Prostate gland (tissue), 2 donors: Measurements from ENCODE around the gene EXD3. TPM values are rescaled to one million over a fixed set of nuclear protein-coding genes. Genes with fewer than 3 reads are reported as not detected.

ENCODE experiments used
- DNase-seq: peaks from one replicate; pipeline ENCODE4 v3.0.0-alpha.2; 2019; ENCODE audit warnings: low spot score
- H3K27ac ChIP-seq, 2 donors: fragments of 200-600 bp; sonication (generic); 2 replicates each; pipeline ENCODE4 v1.5.1; 2017 to 2019
- H3K27me3 ChIP-seq: fragments of 200-600 bp; sonication (generic); replicated peaks from 2 replicates; pipeline ENCODE4 v1.5.1; 2019; ENCODE audit not compliant: insufficient read depth
- H3K36me3 ChIP-seq, 2 donors: fragments of 200-600 bp; sonication (generic); 1 replicate in 1 of 2; 2 replicates in 1 of 2; pipeline versions ENCODE4 v1.5.1 to v1.8.1; 2017 to 2019
- H3K4me1 ChIP-seq: fragments of 200-600 bp; sonication (generic); replicated peaks from 2 replicates; pipeline ENCODE4 v1.5.1; 2019
- H3K4me3 ChIP-seq, 2 donors: fragments of 200-600 bp; sonication (generic); 2 replicates each; pipeline ENCODE4 v1.5.1; 2017 to 2019
- H3K9me3 ChIP-seq: fragments of 200-600 bp; sonication (generic); 2 replicates; pipeline ENCODE4 v1.5.1; 2017
- POLR2A ChIP-seq: fragments of 450-650 bp; IDR thresholded peaks from one replicate; pipeline ENCODE4 v1.6.1; 2016; ENCODE audit warnings: antibody characterized with exemption, mild to moderate bottlenecking
- POLR2AphosphoS5 ChIP-seq: sonication (generic); formaldehyde crosslinking; IDR thresholded peaks from one replicate; pipeline ENCODE4 v1.6.1; 2017; ENCODE audit warnings: antibody characterized with exemption
- WGBS: methylation state at CpG from one replicate; pipeline ENCODE4 v1.1.5; 2018; 5-methylcytosine and 5-hydroxymethylcytosine counted together
- intact Hi-C: fragments of 100-400 bp; cut with DNase I; formaldehyde crosslinking; loops from one replicate; pipeline ENCODE4 v1.14.2; 2022
- total RNA-seq, 2 donors: library from RNA; depleted of rRNA; stranded (reverse); fragments of >200 nt; gene quantifications; one replicate each; pipeline ENCODE4 v1.1.0, GENCODE V29; 2016
- TF ChIP-seq, protein P1 (sequence below), 4 experiments: fragments of 200-600 bp in 2 of 4; fragments of 450-650 bp in 2 of 4; sonication (generic) in 2 of 4; IDR thresholded peaks; 1 replicate in 3 of 4; 2 replicates in 1 of 4; pipeline ENCODE4 v1.5.1; 2016 to 2019; ENCODE audit warnings: antibody characterized with exemption in 4 of 4, mild to moderate bottlenecking in 2 of 4, moderate library complexity in 2 of 4

The EXD3 gene
- total RNA-seq, 2 donors from 2014 or later = 32.6 to 44.8 TPM

DNA sequence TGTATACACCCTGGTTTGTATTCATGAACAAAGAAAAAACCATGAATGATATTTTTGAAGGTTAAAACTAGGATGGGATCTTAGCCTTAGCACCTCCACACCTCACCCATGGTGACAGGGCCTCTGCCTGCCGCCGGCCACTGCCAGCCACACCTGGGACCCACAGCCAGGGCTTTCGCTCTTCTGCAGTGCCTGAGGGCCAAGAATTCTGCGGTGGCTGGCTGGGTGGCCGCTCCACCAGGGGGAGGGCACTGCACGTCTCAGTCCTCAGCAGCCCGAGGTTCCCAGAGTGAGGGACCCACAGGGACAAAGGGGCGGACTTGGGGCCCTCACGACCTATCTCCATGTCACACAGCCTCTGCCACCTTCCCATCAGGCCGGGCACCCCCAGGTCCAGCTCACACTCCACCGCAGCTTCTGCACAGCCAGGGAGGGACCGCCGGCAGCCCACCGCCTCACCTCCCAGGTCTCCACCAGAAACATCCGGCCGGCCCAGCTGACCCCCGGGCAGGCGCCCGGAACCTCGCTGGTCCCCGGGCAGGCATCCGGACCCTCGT is 6.9 kb downstream of the EXD3 start:
- no peaks in the 10 kb centered on the region for H3K36me3 ChIP-seq
- H3K27me3 ChIP-seq = no peaks in the 10 kb centered on the region
- 93% methylated on average over 23 of the region's 23 CpGs for WGBS
- intact Hi-C loops = no loop called here
- no peak overlapping the region for H3K27ac ChIP-seq
- H3K4me3 ChIP-seq = no peak overlapping the region
- no peaks in the 10 kb centered on the region for H3K4me1 ChIP-seq
- no peak for DNase-seq
- TF ChIP-seq, protein P1, sequence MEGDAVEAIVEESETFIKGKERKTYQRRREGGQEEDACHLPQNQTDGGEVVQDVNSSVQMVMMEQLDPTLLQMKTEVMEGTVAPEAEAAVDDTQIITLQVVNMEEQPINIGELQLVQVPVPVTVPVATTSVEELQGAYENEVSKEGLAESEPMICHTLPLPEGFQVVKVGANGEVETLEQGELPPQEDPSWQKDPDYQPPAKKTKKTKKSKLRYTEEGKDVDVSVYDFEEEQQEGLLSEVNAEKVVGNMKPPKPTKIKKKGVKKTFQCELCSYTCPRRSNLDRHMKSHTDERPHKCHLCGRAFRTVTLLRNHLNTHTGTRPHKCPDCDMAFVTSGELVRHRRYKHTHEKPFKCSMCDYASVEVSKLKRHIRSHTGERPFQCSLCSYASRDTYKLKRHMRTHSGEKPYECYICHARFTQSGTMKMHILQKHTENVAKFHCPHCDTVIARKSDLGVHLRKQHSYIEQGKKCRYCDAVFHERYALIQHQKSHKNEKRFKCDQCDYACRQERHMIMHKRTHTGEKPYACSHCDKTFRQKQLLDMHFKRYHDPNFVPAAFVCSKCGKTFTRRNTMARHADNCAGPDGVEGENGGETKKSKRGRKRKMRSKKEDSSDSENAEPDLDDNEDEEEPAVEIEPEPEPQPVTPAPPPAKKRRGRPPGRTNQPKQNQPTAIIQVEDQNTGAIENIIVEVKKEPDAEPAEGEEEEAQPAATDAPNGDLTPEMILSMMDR (IDR thresholded peaks at IDR 0.05) = no peak
- TF ChIP-seq POLR2AphosphoS5 = no peak
- no peak for TF ChIP-seq POLR2A
- no peaks in the 10 kb centered on the region for H3K9me3 ChIP-seq

DNA sequence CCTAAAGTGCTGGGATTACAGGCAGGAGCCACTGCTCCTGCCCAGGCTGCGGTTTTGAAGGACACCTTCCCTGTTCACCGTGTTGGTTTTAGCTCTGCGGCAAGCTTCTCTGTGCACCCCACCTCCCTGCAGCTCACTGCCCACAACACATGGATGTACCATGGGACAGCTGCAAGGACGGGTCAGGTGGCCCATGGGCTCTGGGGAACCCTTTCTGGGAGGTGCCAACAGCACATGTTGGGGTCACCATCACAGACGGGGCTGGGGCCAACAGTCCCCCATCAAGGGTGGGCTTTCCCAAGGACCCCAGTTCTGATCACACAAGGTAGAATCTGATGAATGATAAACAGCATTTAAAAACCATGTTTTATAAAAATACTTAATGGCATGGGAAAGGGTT is 7.5 kb downstream of the EXD3 start:
- intact Hi-C loops = no loop called here
- H3K36me3 ChIP-seq = no peaks in the 10 kb centered on the region
- H3K4me3 ChIP-seq = no peak overlapping the region
- TF ChIP-seq POLR2AphosphoS5 (no peak), POLR2A (no peak)
- TF ChIP-seq, protein P1 (IDR thresholded peaks at IDR 0.05) = no peak
- WGBS = 94% methylated on average over 5 of the region's 5 CpGs
- H3K9me3 ChIP-seq = no peaks in the 10 kb centered on the region
- no peaks in the 10 kb centered on the region for H3K4me1 ChIP-seq
- no peak for DNase-seq
- no peaks in the 10 kb centered on the region for H3K27me3 ChIP-seq
- H3K27ac ChIP-seq = no peak overlapping the region

DNA sequence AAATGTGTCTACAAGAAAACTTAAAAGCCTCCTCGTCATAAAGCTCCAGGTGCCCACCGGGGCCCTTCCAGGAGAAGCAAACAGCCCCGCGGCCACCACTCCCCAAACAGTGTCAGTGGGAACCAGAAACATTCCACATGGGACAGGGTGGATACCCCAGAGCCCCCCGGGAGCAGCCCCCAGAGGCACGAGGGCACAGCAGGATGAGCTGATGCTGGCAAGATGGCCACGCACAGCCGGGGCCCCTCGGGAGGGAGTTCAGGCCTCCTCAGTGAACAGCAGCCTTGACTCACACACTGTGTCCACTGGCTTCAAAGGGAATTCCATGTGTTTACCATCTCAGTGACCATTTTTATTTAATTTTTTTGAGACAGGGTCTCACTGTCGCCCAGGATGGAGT is 10.5 kb downstream of the EXD3 start:
- H3K27me3 ChIP-seq = no peaks in the 10 kb centered on the region
- 79% methylated on average over 10 of the region's 10 CpGs for WGBS
- DNase-seq = no peak
- no peaks in the 10 kb centered on the region for H3K9me3 ChIP-seq
- intact Hi-C loops = no loop called here
- no peak overlapping the region for H3K4me3 ChIP-seq
- no peak overlapping the region for H3K27ac ChIP-seq
- no peaks in the 10 kb centered on the region for H3K36me3 ChIP-seq
- H3K4me1 ChIP-seq = no peaks in the 10 kb centered on the region
- TF ChIP-seq, protein P1 (IDR thresholded peaks at IDR 0.05) = no peak

DNA sequence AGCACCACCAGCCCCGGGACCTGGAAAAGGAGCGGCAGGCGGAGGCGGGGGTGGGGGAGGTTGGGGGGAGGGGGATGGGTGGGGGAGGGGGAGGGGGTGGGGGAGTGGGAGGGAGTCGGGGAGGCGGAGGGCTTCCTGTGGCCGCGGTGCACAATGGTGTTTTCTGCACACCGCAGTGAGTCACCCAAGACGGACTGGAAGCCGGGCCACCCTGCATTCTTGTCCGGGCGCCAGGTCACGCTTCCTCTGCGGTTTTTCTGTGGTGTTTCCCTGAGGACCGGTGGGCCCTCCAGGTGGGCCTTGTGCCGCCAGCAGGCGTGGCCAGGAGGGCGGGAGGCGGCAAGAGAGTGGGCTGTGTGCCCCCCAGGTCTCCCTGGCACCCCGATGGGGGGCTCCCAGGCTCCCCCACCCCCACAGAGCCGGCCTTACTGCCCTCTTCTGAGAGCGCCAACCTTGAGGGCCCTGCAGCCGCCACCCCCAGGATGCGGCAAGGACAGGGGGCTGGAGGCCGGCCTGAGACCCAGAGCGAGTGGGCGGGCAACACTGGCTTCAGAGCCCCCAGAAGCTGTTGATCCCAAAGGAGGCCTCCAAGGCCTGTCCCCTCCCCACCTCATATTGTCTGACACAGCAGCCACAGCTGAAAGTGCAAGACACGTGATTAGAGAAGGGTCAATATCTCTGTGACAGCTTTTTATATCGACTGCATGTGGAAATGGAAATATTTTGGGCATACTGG is 11.1 kb downstream of the EXD3 start:
- 29% methylated on average over 30 of the region's 30 CpGs for WGBS

More for the DNA sequence above, 11.1 kb downstream of the EXD3 start:
- DNase-seq = peak; percentile 75
- Histone ChIP-seq H3K36me3 (no peaks in the 10 kb centered on the region), H3K4me3 (no peak overlapping the region), H3K27ac (peak overlapping the region; percentile 26 to 58), H3K27me3 (no peaks in the 10 kb centered on the region), H3K9me3 (no peaks in the 10 kb centered on the region), H3K4me1 (no peaks in the 10 kb centered on the region)
- intact Hi-C loops = no loop called here
- TF ChIP-seq POLR2A (no peak), POLR2AphosphoS5 (no peak)
- TF ChIP-seq, protein P1 (IDR thresholded peaks at IDR 0.05) = no peak
